Measurements from ENCODE around the gene USP47. TPM values are rescaled to one million over a fixed set of nuclear protein-coding genes. Genes with fewer than 3 reads are reported as not detected.

Gene USP47
- 48.1 TPM for total RNA-seq
- long read RNA-seq, full-length matches to known transcripts, result 108 of 158 reads
- long read RNA-seq, partial matches to known transcripts, result 21 of 158 reads
- long read RNA-seq, other reads (novel, unspliced or antisense), result 29 of 158 reads

GRCh38 chr11:11841723-11842420 is at the start of gene USP47:
Gene USP47, plus strand, starts transcription at chr11:11841972. Its CDS starts 214 bp downstream, at chr11:11842186.
- TF ChIP-seq CTCF (IDR thresholded peaks at IDR 0.05), result no peak
- peak within 1 kb of the TSS; percentile 98 for H3K27ac ChIP-seq
- H3K4me3 ChIP-seq, result peak within 1 kb of the TSS; percentile 79
- H3K36me3 ChIP-seq, result no peaks in the 10 kb centered on the region
- ATAC-seq (peak; percentile 92), DNase-seq (peak; percentile 95)
- no peaks in the 10 kb centered on the region for H3K9me3 ChIP-seq
- peaks cover 36% of the 10 kb centered on the region for H3K4me1 ChIP-seq
- no peaks in the 10 kb centered on the region for H3K27me3 ChIP-seq
- intact Hi-C loops (cut with DNase I), result no loop called here

GRCh38 chr11:11793073-11793472 is 48.7 kb upstream of the USP47 start:
- ATAC-seq (no peak), DNase-seq (no peak)
- no peaks in the 10 kb centered on the region for H3K4me1 ChIP-seq
- no peak overlapping the region for H3K4me3 ChIP-seq
- H3K9me3 ChIP-seq, result no peaks in the 10 kb centered on the region
- H3K36me3 ChIP-seq, result no peaks in the 10 kb centered on the region
- intact Hi-C loops (cut with DNase I), result loop anchor here (10.0 kb wide), 1 partner anchor 482 kb away; no protein-coding TSS in a partner anchor
- no peak overlapping the region for H3K27ac ChIP-seq
- no peak for TF ChIP-seq CTCF (IDR thresholded peaks at IDR 0.05)
- H3K27me3 ChIP-seq, result no peaks in the 10 kb centered on the region

- Histone ChIP-seq H3K36me3 (no peaks in the 10 kb centered on the region), H3K4me3 (no peak overlapping the region), H3K27ac (no peak overlapping the region), H3K27me3 (no peaks in the 10 kb centered on the region), H3K4me1 (peaks cover 3% of the 10 kb centered on the region), H3K9me3 (no peaks in the 10 kb centered on the region)
- peak; percentile 97 for TF ChIP-seq CTCF (IDR thresholded peaks at IDR 0.05)
- intact Hi-C loops (cut with DNase I), result loop anchor here (10.0 kb wide), 1 partner anchor 476 kb away; no protein-coding TSS in a partner anchor
- DNase-seq, result peak; percentile 89
- peak; percentile 97 for ATAC-seq
Measured at GRCh38 chr11:11798586-11799438, 43.0 kb upstream of the USP47 start.

- H3K27me3 ChIP-seq, result no peaks in the 10 kb centered on the region
- H3K9me3 ChIP-seq, result no peaks in the 10 kb centered on the region
- H3K27ac ChIP-seq, result no peak overlapping the region
- no peak for ATAC-seq
- H3K4me3 ChIP-seq, result no peak overlapping the region
- H3K36me3 ChIP-seq, result no peaks in the 10 kb centered on the region
- DNase-seq, result no peak
- peaks cover 12% of the 10 kb centered on the region for H3K4me1 ChIP-seq
- no peak for TF ChIP-seq CTCF (IDR thresholded peaks at IDR 0.05)
- intact Hi-C loops (cut with DNase I), result loop anchor here (10.0 kb wide), 1 partner anchor 240 kb away; no protein-coding TSS in a partner anchor
Measured at GRCh38 chr11:11805228-11805627, 36.5 kb upstream of the USP47 start.

GRCh38 chr11:11806074-11806473 is 35.7 kb upstream of the USP47 start:
- TF ChIP-seq CTCF (IDR thresholded peaks at IDR 0.05), result no peak
- no peak overlapping the region for H3K4me3 ChIP-seq
- H3K36me3 ChIP-seq, result no peaks in the 10 kb centered on the region
- ATAC-seq, result no peak
- DNase-seq, result no peak
- H3K27ac ChIP-seq, result no peak overlapping the region
- peaks cover 12% of the 10 kb centered on the region for H3K4me1 ChIP-seq
- intact Hi-C loops (cut with DNase I), result loop anchor here (10.0 kb wide), 1 partner anchor 239 kb away; no protein-coding TSS in a partner anchor
- H3K9me3 ChIP-seq, result no peaks in the 10 kb centered on the region
- H3K27me3 ChIP-seq, result no peaks in the 10 kb centered on the region

Measured in upper lobe of right lung (tissue), 1 donor.